ENCODE results near the gene RAB36.

The RAB36 gene

GRCh38 chr22:23206915-23207314 lies 61.6 kb downstream of the RAB36 start:
- no peak for DNase-seq (ENCODE audit: low read depth in 2 of 2)

- DNase-seq (ENCODE audit: low read depth in 2 of 2) = no peak
Measured at GRCh38 chr22:23207729-23208393, 62.6 kb downstream of the RAB36 start.

GRCh38 chr22:23210428-23211170 lies 65.3 kb downstream of the RAB36 start:
- DNase-seq (ENCODE audit: low read depth in 2 of 2) = no peak

DNA sequence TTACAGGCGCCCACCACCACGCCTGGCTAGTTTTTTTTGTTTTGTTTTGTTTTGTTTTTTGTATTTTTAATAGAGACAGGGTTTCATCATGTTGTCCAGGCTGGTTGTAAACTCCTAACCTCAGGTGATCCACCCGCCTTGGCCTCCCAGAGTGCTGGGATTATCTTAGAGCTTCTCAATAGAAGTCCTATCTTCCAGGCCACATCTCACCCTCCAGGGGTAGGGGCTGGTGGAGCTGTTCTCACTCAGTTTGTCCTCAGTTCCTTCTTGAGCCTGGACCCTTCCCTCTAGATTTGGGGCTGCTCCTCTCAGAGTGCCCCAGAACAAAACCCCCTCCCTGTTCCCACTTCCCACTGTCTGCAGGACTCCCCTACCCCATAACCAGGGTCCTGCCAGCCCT lies 66.3 kb downstream of the RAB36 start:
- no peak for DNase-seq (ENCODE audit: low read depth in 2 of 2)

- DNase-seq (ENCODE audit: low read depth in 2 of 2) = no peak
Measured at GRCh38 chr22:23212061-23213021, 67.1 kb downstream of the RAB36 start.

DNA sequence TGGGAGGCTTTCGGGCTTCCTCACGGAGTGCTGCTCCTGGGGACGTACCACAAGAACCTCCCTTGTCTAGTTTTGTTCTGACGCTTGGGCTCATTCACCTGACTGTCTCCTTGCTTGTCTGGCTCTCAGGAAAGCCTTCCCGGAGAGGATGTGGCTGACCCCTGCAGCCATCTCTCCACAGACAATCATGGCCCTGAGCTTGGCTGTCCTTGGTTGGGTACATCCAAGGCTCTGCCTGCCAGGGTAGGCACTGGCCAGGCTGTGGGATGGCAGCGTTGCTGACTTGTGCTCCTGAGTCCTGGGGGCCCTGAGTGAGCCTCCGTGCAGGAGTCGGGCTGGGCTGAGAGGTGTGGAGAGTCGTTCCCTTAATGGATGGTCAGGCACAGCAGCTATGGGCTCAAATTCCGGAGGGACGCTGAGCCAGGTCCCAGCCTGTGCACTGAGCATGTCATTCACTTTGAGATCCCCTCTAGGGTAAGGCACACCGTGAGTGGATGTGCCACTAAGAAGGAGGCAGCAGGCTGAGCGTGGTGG lies 67.8 kb downstream of the RAB36 start:
- DNase-seq (ENCODE audit: low read depth in 2 of 2) = no peak

DNA sequence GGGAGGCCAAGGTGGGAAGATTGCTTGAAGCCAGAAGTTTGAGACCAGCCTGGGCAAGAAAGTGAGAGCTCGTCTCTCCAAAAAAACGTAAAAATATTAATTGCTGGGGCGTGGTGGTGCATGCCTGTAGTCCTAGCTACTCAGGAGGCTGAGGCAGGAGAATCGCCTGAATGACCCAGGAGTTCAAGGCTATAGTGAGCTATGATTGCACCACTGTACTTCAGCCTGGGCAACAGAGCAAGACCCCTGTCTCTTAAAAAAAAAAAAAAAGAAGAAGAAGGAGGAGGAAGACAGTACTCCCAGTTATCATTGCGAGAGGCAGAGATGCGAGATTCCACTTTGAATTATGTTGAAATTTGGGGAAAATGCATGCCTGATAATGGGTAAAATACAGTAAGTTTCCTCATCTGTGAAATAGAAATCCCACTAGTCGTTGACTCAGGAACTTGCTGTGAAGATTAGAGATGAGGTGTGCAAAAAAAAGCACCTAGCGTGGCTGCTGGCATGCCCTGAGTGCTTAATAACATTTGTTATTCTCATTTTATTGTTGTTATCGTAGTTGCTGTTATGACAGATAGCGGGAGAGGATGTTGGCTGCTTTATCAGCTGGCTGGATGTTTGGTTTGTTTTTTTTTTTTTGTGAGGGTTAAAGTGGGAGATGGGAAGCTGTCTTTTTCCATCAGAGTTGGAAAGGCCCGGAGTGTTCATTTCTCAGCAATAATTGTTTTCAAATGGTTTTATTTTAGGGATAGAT lies 68.5 kb downstream of the RAB36 start:
- no peak for DNase-seq (ENCODE audit: low read depth in 2 of 2)
